Measurements from ENCODE around the gene ZNF436.

- TF ChIP-seq PATZ1 (CRISPR knock-in tag; IDR thresholded peaks at IDR 0.05; ENCODE audit: borderline replicate concordance), result no peak
- no peak for TF ChIP-seq ZNF70 (CRISPR knock-in tag; IDR thresholded peaks at IDR 0.05)
- TF ChIP-seq ISL1 (CRISPR knock-in tag; IDR thresholded peaks at IDR 0.05), result no peak
- no peak for TF ChIP-seq ZFP30 (CRISPR knock-in tag; IDR thresholded peaks at IDR 0.05)
- TF ChIP-seq CSDC2 (CRISPR knock-in tag; IDR thresholded peaks at IDR 0.05), result no peak
Measured at GRCh38 chr1:23352096-23352695, 17.4 kb downstream of the ZNF436 start.

Measured in SK-N-SH treated with all-trans-retinoic acid at 6 μM for 48 hours (cell line).